Endothelial cell (in vitro differentiated cells): Measurements from ENCODE around the gene ELMOD3. TPM values are rescaled to one million over a fixed set of nuclear protein-coding genes. Genes with fewer than 3 reads are reported as not detected.

Experiments used
- DNase-seq: peaks from one replicate; pipeline ENCODE4 v3.0.0; 2021; ENCODE audit warnings: low spot score
- H3K27ac Mint-ChIP-seq: one replicate; pipeline ENCODE4 v1.8.0; 2021; ENCODE audit warnings: mixed read lengths, inconsistent platforms; ENCODE audit not compliant: unreplicated experiment
- H3K27me3 Mint-ChIP-seq: one replicate; pipeline ENCODE4 v1.8.0; 2021; ENCODE audit warnings: mild to moderate bottlenecking, moderate library complexity, mixed read lengths, inconsistent platforms; ENCODE audit not compliant: unreplicated experiment
- H3K36me3 Mint-ChIP-seq: one replicate; pipeline ENCODE4 v1.8.0; 2021; ENCODE audit warnings: mild to moderate bottlenecking, low read depth, mixed read lengths, inconsistent platforms; ENCODE audit not compliant: unreplicated experiment
- H3K4me1 Mint-ChIP-seq: one replicate; pipeline ENCODE4 v1.8.0; 2021; ENCODE audit warnings: mild to moderate bottlenecking, mixed read lengths, inconsistent platforms; ENCODE audit not compliant: unreplicated experiment
- H3K4me3 Mint-ChIP-seq: one replicate; pipeline ENCODE4 v1.8.0; 2021; ENCODE audit warnings: mild to moderate bottlenecking, mixed read lengths, inconsistent platforms; ENCODE audit not compliant: unreplicated experiment
- H3K9me3 Mint-ChIP-seq: one replicate; pipeline ENCODE4 v1.8.0; 2021; ENCODE audit warnings: mixed read lengths, inconsistent platforms; ENCODE audit not compliant: unreplicated experiment
- CTCF ChIP-seq: fragments of 200-600 bp; sonication (generic); IDR thresholded peaks from one replicate; pipeline ENCODE4 v1.5.0; 2021; ENCODE audit warnings: antibody characterized with exemption; ENCODE audit not compliant: unreplicated experiment
- total RNA-seq: library from RNA; stranded (reverse); fragmentation: NEBNext Ultra II Directional; extraction: Animal tissue kit (Norgen Biotek cat#: 25700); gene quantifications from one replicate; pipeline ENCODE4 v1.2.1, GENCODE V29; 2021; ENCODE audit not compliant: unreplicated experiment

The ELMOD3 gene
- total RNA-seq, 1 donor from 2014 or later: 15.9 TPM

- Mint-ChIP-seq H3K4me1 (peaks cover 5% of the 10 kb centered on the region), H3K27ac (no peak overlapping the region), H3K4me3 (no peak overlapping the region), H3K27me3 (peaks cover 13% of the 10 kb centered on the region), H3K9me3 (no peaks in the 10 kb centered on the region), H3K36me3 (no peaks in the 10 kb centered on the region)
- DNase-seq: no peak
- TF ChIP-seq CTCF: no peak
Observed at GRCh38 chr2:85428343-85428881, 73.8 kb downstream of the ELMOD3 start.

DNA sequence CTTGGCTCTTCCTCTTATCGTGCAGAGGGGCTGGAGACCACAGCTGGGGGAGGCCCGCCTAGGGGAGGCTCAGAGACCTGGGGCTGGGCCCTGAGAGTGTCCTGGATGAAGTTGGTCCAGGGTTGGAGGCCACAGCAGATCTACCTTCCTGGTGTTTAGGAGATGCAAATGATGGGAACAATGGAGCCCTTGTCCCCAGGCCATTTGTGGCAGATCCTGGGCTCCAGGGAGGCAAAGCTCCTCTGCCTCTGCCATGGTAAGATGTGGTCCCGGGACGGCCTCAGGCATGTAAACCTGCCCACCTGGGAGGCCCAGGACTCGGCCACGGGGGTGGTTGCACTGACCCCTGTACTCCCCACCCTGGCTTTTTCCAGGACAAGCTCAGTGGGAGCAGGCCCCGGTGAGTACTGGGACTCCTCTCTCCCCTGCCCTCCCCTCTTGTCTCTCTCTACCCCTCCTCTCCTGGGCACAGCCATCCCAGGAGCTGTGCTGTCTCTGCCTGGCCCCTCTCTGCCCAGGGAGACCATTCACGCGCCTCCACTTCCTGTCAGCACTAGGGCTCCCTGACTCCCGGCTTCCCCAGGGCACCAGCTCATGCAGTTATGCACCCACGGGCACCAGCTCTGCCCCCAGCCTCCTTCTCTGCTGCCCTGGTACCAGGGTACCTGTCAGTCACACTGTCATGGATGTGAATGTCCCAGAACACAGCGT, 74.8 kb downstream of the ELMOD3 start:
- no peak for DNase-seq
- H3K9me3 Mint-ChIP-seq: no peaks in the 10 kb centered on the region
- H3K36me3 Mint-ChIP-seq: no peaks in the 10 kb centered on the region
- no peak overlapping the region for H3K27ac Mint-ChIP-seq
- TF ChIP-seq CTCF: no peak
- peaks cover 5% of the 10 kb centered on the region for H3K4me1 Mint-ChIP-seq
- H3K4me3 Mint-ChIP-seq: no peak overlapping the region
- peaks cover 13% of the 10 kb centered on the region for H3K27me3 Mint-ChIP-seq

DNA sequence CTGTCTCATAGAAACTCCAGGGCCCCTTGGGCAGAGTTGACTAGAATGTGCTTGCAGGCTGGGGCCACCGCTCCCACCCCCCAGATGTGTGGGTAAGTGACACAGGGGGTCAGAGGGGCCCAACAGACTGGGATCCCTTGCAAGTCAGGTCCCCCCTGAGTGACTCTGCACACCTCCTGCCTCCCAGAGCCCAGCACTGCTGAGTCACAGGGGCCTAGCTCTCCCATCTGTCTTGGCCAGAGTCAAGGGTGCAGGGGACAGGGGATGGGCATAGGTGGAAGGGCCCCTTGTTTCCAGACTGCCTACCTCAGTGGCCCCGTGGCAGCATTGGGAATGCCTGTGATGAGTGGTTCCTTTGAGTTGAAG, 75.3 kb downstream of the ELMOD3 start:
- DNase-seq: no peak
- H3K36me3 Mint-ChIP-seq: no peaks in the 10 kb centered on the region
- TF ChIP-seq CTCF: no peak
- H3K4me1 Mint-ChIP-seq: peaks cover 5% of the 10 kb centered on the region
- no peak overlapping the region for H3K4me3 Mint-ChIP-seq
- H3K27ac Mint-ChIP-seq: no peak overlapping the region
- no peaks in the 10 kb centered on the region for H3K9me3 Mint-ChIP-seq
- H3K27me3 Mint-ChIP-seq: peaks cover 13% of the 10 kb centered on the region

- Mint-ChIP-seq H3K9me3 (no peaks in the 10 kb centered on the region), H3K36me3 (no peaks in the 10 kb centered on the region), H3K4me1 (peaks cover 5% of the 10 kb centered on the region), H3K27ac (peak overlapping the region; percentile 13), H3K27me3 (peaks cover 13% of the 10 kb centered on the region), H3K4me3 (no peak overlapping the region)
- DNase-seq: no peak
- no peak for TF ChIP-seq CTCF
Observed at GRCh38 chr2:85430752-85431569, 76.4 kb downstream of the ELMOD3 start.
